Kidney (tissue), 14 donors: ENCODE data around the gene MYO5B. TPM values are rescaled to one million over a fixed set of nuclear protein-coding genes. Genes with fewer than 3 reads are reported as not detected.

ENCODE experiments used
- DNase-seq, 5 donors: peaks; one replicate each; pipeline ENCODE4 v3.0.0-alpha.2; 2013 to 2020
- FAIRE-seq: peaks from 2 replicates; lab custom pipeline; 2012; peaks lifted over from hg19 to GRCh38; lab: Jason Lieb, UNC
- H3K27ac ChIP-seq, 2 donors: one replicate each; pipeline ENCODE4 v1.7.0; 2013; ENCODE audit warnings: low read depth in 2 of 2, low read length in 2 of 2, inconsistent platforms in 1 of 2
- H3K27me3 ChIP-seq: one replicate; pipeline ENCODE4 v1.7.1; 2013; ENCODE audit warnings: low read length, inconsistent platforms; ENCODE audit not compliant: control insufficient read depth, insufficient read depth
- H3K36me3 ChIP-seq, 3 donors: one replicate each; pipeline versions ENCODE4 v1.7.0 to v1.7.1; 2013; ENCODE audit warnings: low read length in 3 of 3, control low read depth in 1 of 3, inconsistent platforms in 1 of 3; ENCODE audit not compliant: insufficient read depth in 3 of 3, control insufficient read depth in 2 of 3
- H3K4me1 ChIP-seq, 3 donors: one replicate each; pipeline versions ENCODE4 v1.7.0 to v1.7.1; 2013; ENCODE audit warnings: low read length in 3 of 3, inconsistent platforms in 1 of 3, low read depth in 1 of 3; ENCODE audit not compliant: control insufficient read depth in 2 of 3, insufficient read depth in 2 of 3
- H3K4me3 ChIP-seq, 3 donors: one replicate each; pipeline versions ENCODE4 v1.7.0 to v1.8.1; 2013; ENCODE audit warnings: low read length in 3 of 3, control low read depth in 1 of 3, inconsistent platforms in 1 of 3
- H3K9ac ChIP-seq, 3 donors: one replicate each; pipeline versions ENCODE4 v1.7.0 to v1.7.1; 2013; ENCODE audit warnings: low read length in 3 of 3, control low read depth in 1 of 3, inconsistent platforms in 1 of 3
- H3K9me3 ChIP-seq, 3 donors: one replicate each; pipeline versions ENCODE4 v1.7.0 to v1.7.1; 2013; ENCODE audit warnings: low read length in 3 of 3, control low read depth in 1 of 3, inconsistent platforms in 1 of 3; ENCODE audit not compliant: control insufficient read depth in 2 of 3, insufficient read depth in 1 of 3
- intact Hi-C: fragments of 100-400 bp; cut with DNase I; formaldehyde crosslinking; loops from one replicate; pipeline ENCODE4 v1.11.1; 2022
- polyA plus RNA-seq: library from polyadenylated mRNA; stranded (reverse); fragments of 350-450 nt; fragmentation: Illumina TruSeq; extraction: RNeasy Lipid Tissue Mini Kit (QIAGEN cat#74804); gene quantifications from one replicate; pipeline ENCODE4 v1.2.3, GENCODE V29; 2014; ENCODE audit warnings: low read depth, low replicate concordance; ENCODE audit not compliant: insufficient read depth
- total RNA-seq: library from RNA; stranded (reverse); fragmentation: NEBNext Ultra II Directional; extraction: Animal tissue kit (Norgen Biotek cat#: 25700); gene quantifications from one replicate; pipeline ENCODE4 v1.2.1, GENCODE V29; 2021
- TF ChIP-seq, protein P1 (sequence below): IDR thresholded peaks from 3 replicates; pipeline ENCODE4 v1.5.1; 2012; ENCODE audit warnings: mild to moderate bottlenecking, moderate library complexity, borderline replicate concordance; ENCODE audit not compliant: insufficient read depth; ENCODE audit errors: extremely low read depth
- donor health status: control.
- donor health status: control.
- donor health status: control.
- donor health status: control.
- donor health status: control.
- donor health status: DM: yes; HTN: yes; CAD: no.
- donor health status: Normal renal cell carcinoma (clear cell type).

MYO5B gene
- total and polyA plus RNA-seq, 2 donors from 2014 or later, result 17.8 to 43.8 TPM

DNA sequence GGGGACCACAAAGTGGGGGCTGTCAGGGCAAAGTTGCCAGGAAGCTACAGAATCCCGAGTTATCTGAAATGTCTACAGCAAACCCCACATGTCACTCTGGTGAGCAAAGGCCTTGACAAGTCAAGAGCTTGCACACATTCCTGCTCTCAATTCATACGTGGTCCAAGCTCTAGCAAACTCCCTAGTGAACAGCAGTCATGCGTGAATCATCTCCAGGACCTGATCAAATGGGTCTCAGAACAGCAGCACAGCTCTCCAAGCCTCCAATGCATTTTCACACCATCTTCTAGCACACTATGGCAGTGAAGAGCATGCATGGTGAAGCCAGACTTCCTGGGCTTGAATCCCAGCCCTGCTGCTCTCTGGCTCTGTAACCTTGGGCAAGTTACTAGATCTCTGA lies 68.5 kb downstream of the MYO5B start:
- intact Hi-C loops, result no loop called here

DNA sequence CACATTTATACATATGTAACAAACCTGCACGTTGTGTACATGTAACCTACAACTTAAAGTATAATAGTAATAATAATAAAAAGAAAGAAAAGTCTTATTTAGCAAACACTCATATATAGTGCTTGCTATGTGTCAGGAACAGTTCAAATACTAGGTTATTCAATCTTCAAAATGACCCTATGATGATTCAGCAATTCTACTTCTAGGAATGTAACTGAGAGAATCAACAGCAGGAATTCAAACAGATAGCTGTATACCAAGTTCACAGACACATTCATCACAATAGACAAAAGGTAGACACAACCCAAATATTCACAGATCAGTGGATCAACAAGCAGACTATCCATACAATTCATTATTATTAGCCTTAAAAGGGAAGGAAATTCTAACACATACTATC lies 69.5 kb downstream of the MYO5B start:
- Histone ChIP-seq H3K27ac (no peak overlapping the region), H3K27me3 (no peaks in the 10 kb centered on the region), H3K4me3 (no peak overlapping the region), H3K9ac (no peak overlapping the region), H3K36me3 (no peaks in the 10 kb centered on the region), H3K4me1 (peaks cover 0 to 20% (median 6%) of the 10 kb centered on the region in 3 donors), H3K9me3 (no peaks in the 10 kb centered on the region)
- intact Hi-C loops, result no loop called here
- FAIRE-seq (no peak), DNase-seq (no peak)
- TF ChIP-seq, protein P1, sequence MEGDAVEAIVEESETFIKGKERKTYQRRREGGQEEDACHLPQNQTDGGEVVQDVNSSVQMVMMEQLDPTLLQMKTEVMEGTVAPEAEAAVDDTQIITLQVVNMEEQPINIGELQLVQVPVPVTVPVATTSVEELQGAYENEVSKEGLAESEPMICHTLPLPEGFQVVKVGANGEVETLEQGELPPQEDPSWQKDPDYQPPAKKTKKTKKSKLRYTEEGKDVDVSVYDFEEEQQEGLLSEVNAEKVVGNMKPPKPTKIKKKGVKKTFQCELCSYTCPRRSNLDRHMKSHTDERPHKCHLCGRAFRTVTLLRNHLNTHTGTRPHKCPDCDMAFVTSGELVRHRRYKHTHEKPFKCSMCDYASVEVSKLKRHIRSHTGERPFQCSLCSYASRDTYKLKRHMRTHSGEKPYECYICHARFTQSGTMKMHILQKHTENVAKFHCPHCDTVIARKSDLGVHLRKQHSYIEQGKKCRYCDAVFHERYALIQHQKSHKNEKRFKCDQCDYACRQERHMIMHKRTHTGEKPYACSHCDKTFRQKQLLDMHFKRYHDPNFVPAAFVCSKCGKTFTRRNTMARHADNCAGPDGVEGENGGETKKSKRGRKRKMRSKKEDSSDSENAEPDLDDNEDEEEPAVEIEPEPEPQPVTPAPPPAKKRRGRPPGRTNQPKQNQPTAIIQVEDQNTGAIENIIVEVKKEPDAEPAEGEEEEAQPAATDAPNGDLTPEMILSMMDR, result no peak

More for the DNA sequence above, 68.5 kb downstream of the MYO5B start:
- Histone ChIP-seq H3K4me3 (no peak overlapping the region), H3K9me3 (no peaks in the 10 kb centered on the region), H3K27ac (no peak overlapping the region), H3K27me3 (no peaks in the 10 kb centered on the region), H3K4me1 (peaks cover 0 to 18% (median 6%) of the 10 kb centered on the region in 3 donors), H3K36me3 (no peaks in the 10 kb centered on the region), H3K9ac (no peak overlapping the region)
- FAIRE-seq, result no peak
- TF ChIP-seq, protein P1, result no peak
- peak in 3 of 5 donors; percentile 19 to 67 (median 56) for DNase-seq

DNA sequence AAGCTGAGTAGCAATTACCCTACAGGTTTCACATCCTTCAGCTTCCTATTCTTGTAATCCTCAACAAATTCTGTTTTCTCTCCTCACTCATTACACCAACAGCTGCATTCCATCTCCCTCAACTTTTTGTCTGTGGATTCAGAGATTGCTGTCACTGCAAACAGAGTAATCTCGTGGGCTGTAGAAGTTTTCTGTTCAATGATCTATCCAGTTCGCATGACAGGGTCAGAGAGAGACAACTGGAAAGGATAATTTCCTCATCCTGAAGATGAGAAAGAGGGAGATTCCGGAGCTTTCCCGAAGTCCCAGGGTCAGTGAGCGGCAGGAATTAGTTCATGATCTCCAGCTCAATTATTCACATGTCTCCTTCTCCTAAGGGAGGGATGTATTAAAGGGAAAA lies 75.7 kb downstream of the MYO5B start:
- intact Hi-C loops, result no loop called here
- TF ChIP-seq, protein P1, result no peak
- no peak for FAIRE-seq

DNA sequence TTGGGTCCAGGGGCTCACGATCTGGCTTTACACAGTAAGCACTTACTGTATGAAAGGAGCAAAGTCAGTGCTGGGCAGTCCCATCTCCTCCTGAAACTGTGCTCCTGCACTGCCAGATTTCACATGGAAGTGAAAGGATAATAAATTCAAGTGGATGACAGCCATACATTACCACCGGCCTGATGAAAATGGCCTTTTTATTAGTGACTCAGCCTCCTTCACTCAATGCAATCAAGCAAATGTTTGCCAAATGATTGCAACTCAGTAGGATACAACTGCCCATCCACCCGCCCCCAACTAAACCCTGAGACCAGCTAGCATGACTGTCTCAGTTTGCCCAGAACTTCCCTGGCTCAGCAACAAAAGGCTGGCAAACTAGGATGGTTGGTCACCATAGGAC lies 77.1 kb downstream of the MYO5B start:
- DNase-seq (no peak), FAIRE-seq (no peak)
- Histone ChIP-seq H3K9me3 (no peaks in the 10 kb centered on the region), H3K36me3 (no peaks in the 10 kb centered on the region), H3K27me3 (no peaks in the 10 kb centered on the region), H3K27ac (no peak overlapping the region), H3K4me1 (peaks cover 0 to 32% (median 11%) of the 10 kb centered on the region in 3 donors), H3K4me3 (no peak overlapping the region), H3K9ac (no peak overlapping the region)
- TF ChIP-seq, protein P1, result no peak
- intact Hi-C loops, result no loop called here

More for the DNA sequence above, 75.7 kb downstream of the MYO5B start:
- no peaks in the 10 kb centered on the region for H3K9me3 ChIP-seq
- H3K27me3 ChIP-seq, result no peaks in the 10 kb centered on the region
- peak in 2 of 5 donors; percentile 36 to 51 for DNase-seq
- peaks cover 0 to 26% (median 11%) of the 10 kb centered on the region in 3 donors for H3K4me1 ChIP-seq
- no peak overlapping the region for H3K4me3 ChIP-seq
- H3K36me3 ChIP-seq, result no peaks in the 10 kb centered on the region
- H3K27ac ChIP-seq, result peak overlapping the region in 1 of 2 donors; percentile 50
- no peak overlapping the region for H3K9ac ChIP-seq
